ENCODE results near the gene AQP6.

The AQP6 gene, protein sequence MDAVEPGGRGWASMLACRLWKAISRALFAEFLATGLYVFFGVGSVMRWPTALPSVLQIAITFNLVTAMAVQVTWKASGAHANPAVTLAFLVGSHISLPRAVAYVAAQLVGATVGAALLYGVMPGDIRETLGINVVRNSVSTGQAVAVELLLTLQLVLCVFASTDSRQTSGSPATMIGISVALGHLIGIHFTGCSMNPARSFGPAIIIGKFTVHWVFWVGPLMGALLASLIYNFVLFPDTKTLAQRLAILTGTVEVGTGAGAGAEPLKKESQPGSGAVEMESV

DNA sequence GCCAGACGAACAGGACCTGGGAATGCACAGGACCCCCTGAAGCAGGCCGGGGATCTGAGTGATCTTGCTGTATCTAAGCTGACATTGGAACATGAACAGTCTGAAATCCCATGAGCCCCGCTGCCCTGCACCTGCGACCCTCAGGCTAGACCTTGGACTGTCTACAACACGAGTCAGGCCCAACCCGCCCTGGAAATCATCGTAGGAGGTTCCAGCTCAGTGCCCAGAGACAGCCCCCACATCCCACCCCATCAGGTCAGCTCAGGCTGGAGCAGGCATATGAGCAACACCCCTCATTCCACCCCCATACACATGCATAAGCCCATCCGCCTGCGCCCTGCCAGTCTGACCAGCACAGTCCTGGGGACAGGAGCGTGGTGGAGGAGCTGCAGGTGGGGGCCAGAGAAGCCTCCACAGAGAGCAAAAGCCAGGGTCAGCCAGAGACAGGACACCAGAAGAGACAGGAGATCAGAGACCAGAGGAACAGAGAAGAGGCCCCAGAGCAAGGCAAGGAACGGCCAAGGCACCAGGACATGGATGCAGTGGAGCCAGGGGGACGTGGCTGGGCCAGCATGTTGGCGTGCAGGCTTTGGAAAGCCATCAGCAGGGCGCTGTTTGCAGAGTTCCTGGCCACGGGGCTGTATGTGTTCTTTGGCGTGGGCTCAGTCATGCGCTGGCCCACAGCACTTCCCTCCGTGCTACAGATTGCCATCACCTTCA, at the start of gene AQP6:
TSS of gene AQP6 (plus strand) at position 307 of the 720 bp plus-strand sequence. CDS start at position 534, 227 bp downstream.
- FAIRE-seq (no peak), DNase-seq (ENCODE audit: low spot score) (no peak)

- FAIRE-seq (no peak), DNase-seq (ENCODE audit: low spot score) (no peak)
Measured at GRCh38 chr12:49923035-49923644, 49.6 kb upstream of the AQP6 start.

DNA sequence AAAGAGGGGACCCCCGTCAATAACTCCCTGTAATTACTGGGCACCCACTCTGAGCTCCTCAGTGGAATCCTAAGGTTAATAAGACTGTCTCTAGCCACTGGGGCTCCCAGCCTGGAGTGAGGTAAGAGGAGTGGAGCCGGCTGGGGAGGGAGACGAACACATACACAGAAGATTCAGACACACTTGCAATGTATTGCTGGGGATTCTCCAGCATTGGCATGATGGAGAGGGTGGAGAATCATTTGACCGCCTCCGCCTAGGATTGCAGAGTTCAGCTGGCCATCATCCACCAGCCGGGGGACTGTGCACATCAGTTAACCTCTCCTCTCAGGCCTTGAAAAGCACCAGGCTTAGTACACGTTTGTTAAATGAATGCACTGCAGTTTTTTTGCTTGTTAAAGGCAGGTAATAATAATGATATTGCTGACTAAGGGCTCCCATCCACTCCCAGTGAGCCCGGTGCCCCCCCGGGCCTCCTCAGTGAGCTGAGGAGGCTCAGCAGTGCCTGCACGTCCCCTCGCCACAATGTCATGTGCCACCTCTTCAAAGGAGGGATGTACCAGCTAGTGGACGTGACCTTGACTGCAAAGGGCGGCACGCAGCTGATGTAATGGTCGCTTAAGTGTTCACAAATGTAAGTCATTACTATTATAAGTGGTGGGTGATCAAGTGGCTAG, 48.7 kb upstream of the AQP6 start:
- FAIRE-seq (no peak), DNase-seq (ENCODE audit: low spot score) (no peak)

DNA sequence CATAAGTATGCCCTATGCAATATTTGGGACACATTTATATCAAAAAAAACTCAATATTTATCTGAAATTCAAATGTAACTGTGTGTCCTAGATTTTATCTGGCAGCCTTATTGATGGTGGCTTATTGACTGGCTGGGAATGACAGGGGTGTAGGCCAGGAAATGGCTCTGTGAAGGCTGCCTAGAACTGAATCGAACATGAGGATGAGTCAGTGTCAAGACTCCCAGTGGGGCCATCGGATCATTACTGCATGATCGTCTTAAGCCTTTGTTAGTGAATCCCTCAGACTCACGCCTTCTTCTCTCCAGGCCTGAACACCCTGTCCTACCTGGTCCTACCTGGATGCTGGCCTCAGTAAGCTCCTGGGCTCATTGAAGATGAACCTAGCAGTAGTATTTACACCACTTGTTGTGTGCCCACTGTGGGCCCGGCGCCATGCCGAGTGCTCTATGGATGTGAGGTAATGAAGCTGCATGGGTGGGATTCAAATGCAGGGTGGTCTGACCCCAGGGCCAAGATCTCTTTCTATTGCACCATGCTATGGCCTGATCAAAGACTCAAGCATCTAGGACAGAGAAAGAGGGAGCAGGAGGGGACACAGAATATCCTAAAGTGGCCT, 48.0 kb upstream of the AQP6 start:
- FAIRE-seq (no peak), DNase-seq (ENCODE audit: low spot score) (no peak)

DNA sequence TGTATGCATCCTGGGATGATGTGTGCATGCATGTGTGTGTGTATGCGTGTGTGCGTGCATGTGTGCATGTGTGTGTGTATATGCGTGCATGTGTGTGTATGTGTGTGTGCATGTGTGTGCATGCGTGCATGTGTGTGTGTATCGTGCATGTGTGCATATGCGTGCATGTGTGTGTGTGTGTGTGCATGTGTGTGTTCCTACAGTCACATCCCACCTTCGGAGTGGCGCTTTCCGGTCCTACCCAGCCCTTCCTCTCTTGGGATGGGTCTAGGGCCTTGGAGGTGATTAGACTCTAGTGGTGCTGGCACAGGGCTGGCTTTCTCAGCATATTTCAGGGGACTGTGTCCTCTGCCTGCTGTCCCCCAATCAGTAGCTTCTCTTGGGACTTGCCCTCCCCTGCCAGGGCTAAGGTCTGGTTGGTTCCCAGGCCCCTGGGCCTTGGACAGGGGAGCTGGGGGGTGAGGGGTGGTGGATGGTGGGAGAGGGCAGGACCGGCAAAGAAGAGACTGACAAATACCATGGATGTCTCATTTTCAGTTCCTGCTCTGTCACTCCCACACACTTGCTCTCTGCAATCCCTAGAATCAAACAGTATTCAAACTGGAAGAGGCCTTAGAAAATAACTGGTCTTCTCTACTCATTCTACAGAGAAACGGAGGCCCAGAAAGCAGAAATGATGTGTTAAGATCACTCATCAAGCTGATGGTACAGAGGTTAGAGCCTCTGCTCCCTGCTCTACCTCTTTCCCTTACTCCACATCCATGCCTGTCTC, 47.1 kb upstream of the AQP6 start:
- no peak for FAIRE-seq
- no peak for DNase-seq (ENCODE audit: low spot score)

- no peak for FAIRE-seq
- no peak for DNase-seq (ENCODE audit: low spot score)
Measured at GRCh38 chr12:49928471-49928870, 44.3 kb upstream of the AQP6 start.

GRCh38 chr12:49929581-49929980, 43.2 kb upstream of the AQP6 start:
- DNase-seq (ENCODE audit: low spot score) (no peak), FAIRE-seq (no peak)

DNA sequence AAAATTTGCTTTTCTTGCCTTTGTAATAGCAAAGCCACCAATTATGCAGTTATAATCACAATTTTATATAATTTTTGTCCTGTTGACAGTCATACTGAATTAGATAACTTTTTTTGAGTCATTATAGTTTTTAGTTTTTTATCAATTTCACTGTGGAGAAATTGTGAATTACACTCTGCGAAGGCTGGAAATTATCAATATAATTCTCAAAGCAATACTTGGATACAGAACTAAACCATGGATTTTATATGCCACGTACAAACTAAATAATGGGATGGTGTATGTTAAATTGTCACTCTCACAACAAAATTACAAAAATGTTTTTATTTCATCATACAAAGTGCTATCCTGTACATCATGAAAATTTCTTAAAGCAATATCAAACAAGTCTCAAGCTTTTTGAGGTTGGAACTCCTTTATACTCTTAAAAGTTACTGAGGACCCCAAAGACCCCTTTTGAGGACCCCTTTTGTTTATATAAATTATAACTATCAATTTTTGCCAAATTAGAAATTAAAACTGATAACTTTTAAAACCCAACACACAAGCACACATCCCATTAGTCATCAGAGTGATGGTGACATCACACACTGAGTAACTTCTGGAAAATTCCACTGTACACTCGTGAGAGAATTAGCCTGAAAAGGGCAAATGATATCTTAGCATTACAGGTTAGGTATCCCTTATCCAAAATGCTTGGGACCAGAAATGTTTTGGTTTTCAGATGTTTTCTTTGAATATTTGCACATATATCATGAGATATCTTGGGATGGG, 42.0 kb upstream of the AQP6 start:
- DNase-seq (ENCODE audit: low spot score), result peak; percentile 21

DNA sequence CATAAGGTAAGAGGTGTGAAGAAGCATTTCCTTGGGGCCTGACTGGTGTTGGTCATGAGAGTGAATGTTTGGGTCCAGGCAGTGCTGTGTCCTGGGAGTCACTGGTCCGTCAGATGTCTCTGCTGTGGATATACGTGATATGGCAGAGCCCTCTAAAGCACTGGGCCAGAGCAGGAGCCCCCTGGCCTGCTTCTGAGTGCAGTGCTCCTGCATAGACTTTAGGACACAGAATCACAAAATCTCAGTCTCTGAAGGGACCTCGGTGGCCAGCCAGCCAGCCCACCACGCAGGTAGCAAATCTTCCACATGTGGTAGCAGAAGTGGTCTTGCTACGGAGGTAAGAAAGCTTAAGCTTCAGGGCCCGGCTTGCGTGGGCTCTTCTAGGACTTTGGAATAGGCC, 40.7 kb upstream of the AQP6 start:
- FAIRE-seq (no peak), DNase-seq (ENCODE audit: low spot score) (no peak)

More for the DNA sequence above, 42.0 kb upstream of the AQP6 start:
- FAIRE-seq, result no peak

GRCh38 chr12:49932533-49933130, 40.1 kb upstream of the AQP6 start:
- DNase-seq (ENCODE audit: low spot score) (no peak), FAIRE-seq (no peak)

DNA sequence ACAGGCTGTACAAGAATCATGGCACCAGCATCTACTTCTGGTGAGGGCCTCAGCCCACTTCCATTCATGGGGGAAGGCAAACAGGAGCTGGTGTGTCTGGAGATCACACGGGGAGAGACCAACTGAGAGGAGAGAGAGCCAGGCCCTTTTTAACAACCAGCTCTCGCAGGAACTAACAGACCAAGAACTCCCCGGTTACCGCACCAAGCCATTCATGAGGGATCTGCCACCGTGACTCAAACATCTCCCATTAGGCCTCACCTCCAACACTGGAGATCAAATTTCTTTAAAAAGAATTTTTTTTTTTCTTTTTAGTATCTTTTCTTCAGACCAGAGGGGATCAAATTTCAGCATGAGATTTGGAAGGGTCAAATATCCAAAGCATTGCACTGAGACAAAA, 39.0 kb upstream of the AQP6 start:
- DNase-seq (ENCODE audit: low spot score) (no peak), FAIRE-seq (no peak)

GRCh38 chr12:49934505-49934904, 38.2 kb upstream of the AQP6 start:
- no peak for DNase-seq (ENCODE audit: low spot score)
- FAIRE-seq, result no peak

- no peak for DNase-seq (ENCODE audit: low spot score)
Measured at GRCh38 chr12:49936925-49937324, 35.8 kb upstream of the AQP6 start.

DNA sequence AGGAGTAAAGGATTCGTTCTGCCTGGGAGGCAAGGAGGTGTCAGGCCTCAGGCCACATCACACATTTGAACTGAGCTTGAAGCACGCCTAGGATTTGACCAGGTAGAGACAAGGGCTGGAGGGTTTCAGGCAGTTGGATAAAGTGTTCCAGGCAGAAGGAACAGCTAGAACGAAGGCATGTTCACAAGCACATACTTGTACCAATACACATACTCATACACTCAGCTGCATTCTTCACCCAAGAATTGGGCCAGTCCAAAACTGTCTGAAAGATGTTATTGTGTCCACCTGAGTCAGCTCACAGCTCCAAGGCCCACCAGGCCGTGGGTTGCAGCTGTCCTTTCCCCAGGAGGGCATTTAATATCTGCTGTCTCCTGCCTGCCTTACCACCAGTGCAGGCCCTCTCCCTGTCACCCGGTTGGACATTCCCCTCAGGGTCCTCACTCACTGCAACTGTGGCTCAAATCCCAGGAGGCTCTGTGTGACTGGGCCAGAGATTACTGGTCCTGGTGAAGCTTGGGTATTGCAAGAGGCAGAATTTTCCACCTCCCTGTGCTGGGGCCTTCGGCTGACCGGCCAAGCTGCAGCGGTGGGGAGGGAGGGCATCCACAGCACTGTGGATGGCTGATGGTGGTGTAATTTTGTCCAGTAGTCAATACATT, 35.0 kb upstream of the AQP6 start:
- FAIRE-seq (no peak), DNase-seq (ENCODE audit: low spot score) (no peak)

More at GRCh38 chr12:49936925-49937324, 35.8 kb upstream of the AQP6 start:
- no peak for FAIRE-seq

DNA sequence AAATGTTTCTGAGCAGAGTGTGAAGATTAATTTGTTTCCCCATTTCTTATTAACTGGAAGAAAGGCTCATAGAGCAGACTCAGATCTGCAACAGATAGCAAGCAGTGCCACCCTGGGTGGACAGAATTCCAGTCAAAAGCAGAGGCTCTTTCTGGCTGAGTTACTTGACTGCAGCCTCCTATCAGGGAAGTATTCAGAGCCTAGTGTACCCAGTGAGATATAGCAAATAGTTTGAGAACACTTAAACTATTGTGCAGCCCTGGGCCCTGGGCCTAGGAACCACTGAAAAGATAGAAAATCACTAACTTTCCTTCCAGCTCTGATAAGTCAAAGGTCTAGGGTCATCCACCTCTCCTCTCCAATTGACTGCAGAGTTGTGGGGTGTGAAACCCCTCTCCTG, 33.4 kb upstream of the AQP6 start:
- no peak for FAIRE-seq
- no peak for DNase-seq (ENCODE audit: low spot score)

GRCh38 chr12:49939707-49940106, 33.0 kb upstream of the AQP6 start:
- DNase-seq (ENCODE audit: low spot score), result no peak
- FAIRE-seq, result no peak

- DNase-seq (ENCODE audit: low spot score) (no peak), FAIRE-seq (no peak)
Measured at GRCh38 chr12:49941556-49942511, 30.9 kb upstream of the AQP6 start.

- no peak for DNase-seq (ENCODE audit: low spot score)
- FAIRE-seq, result no peak
Measured at GRCh38 chr12:49942512-49942893, 30.2 kb upstream of the AQP6 start.
